GM18505 (cell line): ENCODE data around the gene SEMA4C.

Experiments used
- ATAC-seq: cut with Tn5 transposase; IDR thresholded peaks from one replicate; pipeline ENCODE4 v1.9.1; 2021; ENCODE audit not compliant: unreplicated experiment
- POLR2A ChIP-seq: IDR thresholded peaks from 4 replicates; pipeline ENCODE4 v1.6.1; 2011; ENCODE audit warnings: borderline replicate concordance; ENCODE audit not compliant: insufficient read depth, insufficient read length; ENCODE audit errors: extremely low read depth

The SEMA4C gene

GRCh38 chr2:96903815-96904214, 33.9 kb upstream of the SEMA4C start:
- TF ChIP-seq POLR2A = no peak
- no peak for ATAC-seq

DNA sequence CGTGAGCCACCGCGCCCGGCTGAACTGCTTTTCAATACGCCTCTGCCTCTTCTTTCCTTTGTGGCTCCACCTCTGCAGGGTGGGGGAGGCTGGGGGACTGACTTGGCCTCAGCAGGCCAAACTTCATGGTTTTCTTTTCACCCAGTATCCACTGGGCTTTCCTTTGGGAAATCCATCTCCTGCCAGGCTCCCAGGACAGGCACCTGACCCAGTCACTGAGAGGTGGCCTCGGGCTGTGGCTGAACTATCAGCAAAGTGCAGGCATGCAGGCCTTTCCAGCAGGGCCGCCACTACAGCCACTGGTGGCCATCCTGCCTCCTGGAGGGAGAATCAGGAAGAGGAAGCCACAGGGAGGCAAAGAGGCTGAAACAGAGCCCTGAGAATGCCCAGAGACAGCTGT, 33.4 kb upstream of the SEMA4C start:
- ATAC-seq = no peak
- no peak for TF ChIP-seq POLR2A

DNA sequence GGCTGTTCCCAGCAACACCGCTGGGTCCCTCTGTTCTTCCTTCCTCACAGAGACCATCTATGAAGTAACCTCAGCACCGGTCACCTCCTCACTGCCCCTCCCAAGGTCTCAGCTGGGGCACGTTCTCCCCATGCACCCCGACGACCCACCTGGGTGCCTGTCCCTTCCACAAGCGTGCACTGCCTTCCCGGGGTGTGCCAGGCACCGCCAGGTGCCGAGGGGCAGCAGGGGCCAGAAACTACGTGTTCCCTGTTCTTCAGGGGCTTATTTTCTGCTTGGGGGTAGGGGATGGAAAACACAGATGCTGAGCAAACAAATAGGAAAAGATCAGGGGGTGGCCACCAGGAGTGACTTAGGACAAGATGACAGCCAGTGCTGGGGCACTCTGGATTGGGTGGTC, 30.4 kb upstream of the SEMA4C start:
- TF ChIP-seq POLR2A = no peak
- no peak for ATAC-seq

- no peak for ATAC-seq
- no peak for TF ChIP-seq POLR2A
These were observed 29.5 kb upstream of the SEMA4C start for GRCh38 chr2:96899413-96899741.

DNA sequence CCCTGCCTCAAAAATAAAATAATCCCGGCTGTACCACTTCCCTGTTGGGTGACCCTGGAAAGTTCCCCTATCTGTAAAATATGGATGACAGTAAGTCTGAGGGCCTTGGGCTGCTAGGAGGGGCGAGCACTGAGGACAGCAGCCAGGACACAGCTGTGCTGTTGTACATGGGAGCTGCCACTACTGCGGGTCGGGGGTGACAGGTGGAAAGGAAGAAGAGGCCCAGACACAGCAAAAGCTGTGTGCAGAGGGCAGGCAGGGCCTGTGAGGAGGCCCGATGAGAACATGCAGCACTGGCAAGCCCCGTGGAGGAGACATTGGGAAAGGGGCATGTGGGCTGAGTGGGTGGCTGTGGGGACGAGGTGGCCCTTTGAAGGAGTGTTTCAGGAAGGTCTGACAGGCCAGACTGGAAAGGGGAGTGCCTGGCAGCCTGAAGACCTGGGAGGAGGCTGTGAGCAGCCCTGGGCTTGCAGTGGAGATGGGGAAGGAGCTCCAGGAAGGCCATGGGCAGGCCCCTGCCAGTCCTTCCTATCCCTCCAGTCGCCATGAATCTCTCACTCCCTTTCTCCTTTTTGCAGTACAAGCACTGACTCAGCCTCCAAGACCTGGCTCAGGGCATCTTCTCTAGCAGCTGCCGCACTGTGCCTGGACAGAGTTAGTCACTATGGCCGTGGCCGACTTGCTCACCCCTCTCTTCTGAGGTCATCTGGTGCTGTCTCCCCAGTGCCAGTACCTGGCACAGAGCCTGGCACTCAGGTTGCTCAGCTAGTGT, 28.9 kb upstream of the SEMA4C start:
- no peak for TF ChIP-seq POLR2A
- no peak for ATAC-seq

- no peak for TF ChIP-seq POLR2A
- ATAC-seq = no peak
These were observed 28.2 kb upstream of the SEMA4C start for GRCh38 chr2:96898135-96898505.

DNA sequence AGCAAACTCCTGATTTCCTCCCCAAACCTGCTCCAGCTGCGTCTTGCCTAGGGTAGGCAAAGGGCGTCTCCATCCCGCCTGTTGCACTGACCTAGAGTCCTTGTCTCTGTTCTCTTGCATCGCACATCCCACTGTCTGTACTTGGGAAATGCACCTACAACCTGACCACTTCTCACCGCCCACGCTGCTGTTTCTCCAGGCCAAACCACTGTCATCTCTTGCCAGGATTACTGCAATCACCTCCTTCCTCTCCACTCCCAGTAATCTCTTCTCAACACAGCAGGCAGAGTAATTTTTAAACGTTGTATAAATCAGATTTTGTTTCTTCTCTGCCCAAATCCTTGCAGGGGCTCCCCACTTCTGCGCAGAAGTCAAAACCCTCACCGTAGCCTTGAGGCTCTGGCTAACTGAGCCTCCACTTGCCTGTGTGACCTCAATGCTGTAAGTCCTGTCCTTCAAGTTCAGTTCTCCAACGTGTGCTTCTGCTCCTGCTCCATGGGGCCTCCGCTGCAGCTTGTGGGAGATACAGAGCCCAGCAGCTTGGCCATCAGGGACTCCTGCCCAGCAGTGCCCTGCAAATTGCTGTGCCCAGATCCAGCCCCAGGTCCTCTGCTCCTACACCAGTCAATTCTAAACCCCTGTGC, 27.7 kb upstream of the SEMA4C start:
- TF ChIP-seq POLR2A = no peak
- ATAC-seq = no peak

DNA sequence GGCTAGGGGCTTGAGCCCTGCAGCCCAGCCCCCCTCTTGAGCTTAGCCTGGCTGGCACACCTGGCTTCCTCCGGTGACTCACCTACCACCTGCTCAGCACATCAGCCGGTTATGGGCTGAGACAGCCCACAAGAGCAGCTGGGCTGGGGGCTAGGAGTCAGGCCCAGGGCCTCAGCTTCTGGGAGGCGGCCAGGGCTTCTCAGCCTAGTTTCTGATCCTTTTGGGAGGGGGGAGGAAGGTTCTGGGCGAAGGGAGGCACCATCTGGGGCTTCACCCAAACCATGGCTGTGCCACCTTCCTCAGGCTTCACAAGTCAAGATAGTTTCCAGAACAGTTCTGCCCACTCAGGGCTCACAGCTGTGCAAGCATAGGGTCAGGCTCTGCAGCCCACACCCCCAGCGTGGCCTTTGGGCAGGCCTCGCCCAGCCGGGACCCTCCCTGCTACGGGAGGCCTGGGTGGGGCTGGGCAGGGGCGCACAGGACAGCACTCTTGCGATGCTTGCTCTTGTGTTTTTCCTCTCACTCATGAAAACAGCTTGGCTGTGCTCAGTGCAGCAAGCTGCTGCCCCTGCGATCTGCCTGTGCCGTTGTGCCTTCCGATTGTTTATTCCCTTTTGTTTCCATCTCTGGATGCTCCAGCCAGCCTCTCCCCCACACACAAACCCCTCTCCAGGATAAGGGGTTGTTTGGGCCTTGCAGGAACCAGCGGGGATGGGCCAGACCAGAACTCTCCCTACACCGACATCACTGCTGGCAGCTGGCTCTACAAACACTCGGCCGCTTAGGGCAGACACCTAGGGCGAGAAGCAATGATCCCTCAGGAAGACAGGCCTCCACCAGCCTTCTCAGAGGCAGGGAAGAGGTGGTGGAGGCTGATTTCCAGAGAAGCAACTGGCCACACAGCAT, 26.1 kb upstream of the SEMA4C start:
- no peak for TF ChIP-seq POLR2A
- no peak for ATAC-seq

GRCh38 chr2:96895032-96895745, 25.3 kb upstream of the SEMA4C start:
- TF ChIP-seq POLR2A = no peak
- no peak for ATAC-seq

DNA sequence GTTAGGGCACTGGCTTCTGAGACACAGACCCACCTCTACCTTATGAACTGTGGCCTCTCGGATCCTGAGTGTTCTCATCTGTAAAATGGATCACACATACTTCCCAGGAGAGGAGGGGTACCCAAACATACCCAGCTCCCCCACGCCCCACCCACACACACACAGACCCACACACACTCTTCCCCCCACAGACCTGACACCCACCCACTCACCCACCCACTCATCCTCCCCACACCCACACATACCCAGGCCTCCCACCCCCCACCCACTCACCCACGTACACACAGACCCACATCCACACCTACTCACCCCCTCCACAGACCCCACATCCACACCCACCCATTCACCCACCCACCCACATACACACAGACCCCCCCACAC, 24.3 kb upstream of the SEMA4C start:
- TF ChIP-seq POLR2A = no peak
- no peak for ATAC-seq

- TF ChIP-seq POLR2A = no peak
- ATAC-seq = no peak
These were observed 23.6 kb upstream of the SEMA4C start for GRCh38 chr2:96893289-96894150.

- TF ChIP-seq POLR2A = no peak
- no peak for ATAC-seq
These were observed 21.9 kb upstream of the SEMA4C start for GRCh38 chr2:96891591-96892333.
